Caki2 (cell line): ENCODE results near the gene GJD2. TPM values are rescaled to one million over a fixed set of nuclear protein-coding genes. Genes with fewer than 3 reads are reported as not detected.

Source experiments
- DNase-seq: peaks from one replicate; pipeline ENCODE4 v3.0.0-alpha.2; 2015; ENCODE audit warnings: low read depth
- in situ Hi-C: cut with HindIII; loops from 2 replicates; pipeline ENCODE4 v1.10.0; 2016; ENCODE audit warnings: low sequenced_read_pairs, low pct_unique_long_range_greater_than_20kb, mixed read lengths
- total RNA-seq: library from RNA; depleted of rRNA; stranded (reverse); fragments of >200 nt; shearing (Covaris generic); gene quantifications from 2 replicates; pipeline ENCODE4 v1.2.3, GENCODE V29; 2014; ENCODE audit warnings: low replicate concordance; rRNA removed

GJD2 gene
- total RNA-seq, 1 experiment from 2014 or later: not detected

DNA sequence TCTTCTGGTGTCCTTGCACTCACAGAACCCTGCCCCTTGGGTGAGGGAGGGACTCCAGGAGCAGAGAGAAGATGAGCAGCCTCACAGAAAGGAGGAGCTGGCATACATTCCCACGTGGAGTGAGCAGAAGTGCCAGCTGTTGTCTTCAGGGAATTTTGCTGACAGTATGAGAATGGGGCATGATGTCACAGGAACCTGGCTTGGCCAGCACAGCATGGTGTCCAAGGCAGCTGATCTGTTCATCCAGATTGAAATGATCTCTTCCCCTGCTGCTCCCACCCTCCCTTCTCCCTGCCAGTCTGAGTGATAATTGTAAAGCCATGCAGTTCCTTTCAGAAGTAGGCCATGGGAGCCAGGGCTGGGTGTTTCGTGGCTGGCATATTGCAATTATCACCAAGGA, 53.3 kb downstream of the GJD2 start:
- in situ Hi-C loops: no loop called here
- DNase-seq: no peak

Other genes with a start within 250 kb of the GJD2 start
- gene GOLGA8B, start 171.3 kb downstream of the GJD2 start, total RNA-seq: 11.9 and 54.5 TPM in 2 replicates
- gene ACTC1, start 40.6 kb upstream of the GJD2 start, total RNA-seq: not detected in 2 replicates
- 9.5 and 11.9 TPM in 2 replicates for gene AQR, start 214.7 kb upstream of the GJD2 start, total RNA-seq
- gene ZNF770, start 233.3 kb upstream of the GJD2 start, total RNA-seq: 10.3 and 11.5 TPM in 2 replicates